Measurements from ENCODE around the gene MED16. TPM values are rescaled to one million over a fixed set of nuclear protein-coding genes. Genes with fewer than 3 reads are reported as not detected.

The MED16 gene
- total RNA-seq, 1 experiment from 2014 or later = 83.1 TPM

DNA sequence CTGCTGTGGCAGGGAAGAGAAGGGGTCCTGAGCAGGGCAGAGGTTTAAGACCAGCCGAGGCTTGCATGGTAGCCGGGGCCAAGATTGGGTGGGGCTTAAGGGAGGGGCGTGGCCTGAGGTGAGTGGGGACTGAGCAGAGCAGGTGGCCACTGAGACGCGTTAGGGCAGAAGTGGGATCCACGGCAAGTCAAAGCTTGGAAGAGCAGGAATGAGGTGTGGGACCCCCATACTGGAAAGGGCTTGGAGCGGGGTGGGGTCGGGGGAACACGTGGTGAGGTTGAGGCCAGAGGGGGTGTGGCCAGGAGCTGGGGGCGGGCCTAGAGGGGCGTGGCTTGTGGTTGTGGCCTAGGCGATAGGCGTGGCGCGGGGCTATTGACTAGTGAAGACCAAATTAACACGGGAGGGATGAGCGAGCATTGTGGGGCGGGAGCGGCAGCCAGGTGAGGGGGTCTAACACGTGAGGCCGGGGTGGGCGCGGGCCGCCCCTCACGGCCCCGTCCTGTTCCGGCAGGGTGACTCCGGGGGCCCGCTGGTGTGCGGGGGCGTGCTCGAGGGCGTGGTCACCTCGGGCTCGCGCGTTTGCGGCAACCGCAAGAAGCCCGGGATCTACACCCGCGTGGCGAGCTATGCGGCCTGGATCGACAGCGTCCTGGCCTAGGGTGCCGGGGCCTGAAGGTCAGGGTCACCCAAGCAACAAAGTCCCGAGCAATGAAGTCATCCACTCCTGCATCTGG lies 30.2 kb downstream of the MED16 start:
- H3K27me3 Mint-ChIP-seq (ENCODE audit: low read depth) = peaks cover 38% of the 10 kb centered on the region
- H4K8ac ChIP-seq (replicated peaks; ENCODE audit: insufficient read length, low read depth, low read length) = no peak overlapping the region
- H3K18ac ChIP-seq (ENCODE audit: insufficient read length, low read depth, low read length) = no peak overlapping the region
- no peak overlapping the region for H2AFZ ChIP-seq (ENCODE audit: low read length)
- H2AK5ac ChIP-seq (ENCODE audit: insufficient read length, low read length) = no peak overlapping the region
- H3K27ac ChIP-seq (ENCODE audit: insufficient read length, low read depth, low read length) = no peak overlapping the region
- no CpG with 5 or more reads among the region's 48 CpGs for WGBS (ENCODE audit: extremely low coverage, insufficient read length, low lambda C conversion rate)
- no peaks in the 10 kb centered on the region for H3K4me1 ChIP-seq (ENCODE audit: insufficient read depth, low read length)
- H3K9me3 Mint-ChIP-seq = peaks cover 0 to 2% of the 10 kb centered on the region in 2 experiments; a peak in 1 of 5 replicates
- peaks cover 8 to 18% of the 10 kb centered on the region in 2 experiments for H3K4me1 Mint-ChIP-seq
- H3K4ac ChIP-seq (ENCODE audit: low read depth, low read length) = no peak overlapping the region
- peak; percentile 92 for DNase-seq
- no peak overlapping the region for H3K56ac ChIP-seq (ENCODE audit: insufficient read length, low read depth, low read length)
- H3K79me2 ChIP-seq (ENCODE audit: insufficient read depth, low read length) = no peaks in the 10 kb centered on the region
- no peaks in the 10 kb centered on the region for H4K20me1 ChIP-seq (ENCODE audit: control insufficient read depth, insufficient read depth, insufficient read length)
- H3K79me1 ChIP-seq (ENCODE audit: insufficient read depth, low read depth, low read length, poor library complexity, severe bottlenecking) = no peaks in the 10 kb centered on the region
- peaks cover 3% of the 10 kb centered on the region for H3K23me2 ChIP-seq (ENCODE audit: insufficient read length, low read depth, low read length, poor library complexity, severe bottlenecking)
- no peak overlapping the region for H3K9ac ChIP-seq (ENCODE audit: extremely low read depth, insufficient read length, low read length)
- H3K36me3 Mint-ChIP-seq (ENCODE audit: insufficient read depth in 1 of 3, low read depth in 3 of 3) = peaks cover 4 to 12% (median 9%) of the 10 kb centered on the region in 3 experiments
- no peak overlapping the region for H3K14ac ChIP-seq (ENCODE audit: insufficient read depth, low read length)
- H4K91ac ChIP-seq (ENCODE audit: insufficient read length, low read depth, low read length) = no peak overlapping the region
- no peak overlapping the region for H4K5ac ChIP-seq (ENCODE audit: insufficient read length, low read depth, low read length)
- H3K4me3 Mint-ChIP-seq = peak overlapping the region; percentile 30 to 83
- no peak overlapping the region for H3T11ph ChIP-seq (ENCODE audit: low read length)
- H2BK12ac ChIP-seq (ENCODE audit: insufficient read length, low read depth, low read length) = no peak overlapping the region
- H3K27ac Mint-ChIP-seq = peak overlapping the region in 2 of 3 experiments; percentile 90 to 93; a peak in 5 of 7 replicates
- TF ChIP-seq CTCF (conservative IDR thresholded peaks at IDR 0.05) = no peak
- H2BK120ac ChIP-seq (ENCODE audit: low read depth, low read length, poor library complexity, severe bottlenecking) = no peak overlapping the region
- H3K4me2 ChIP-seq (ENCODE audit: insufficient read depth, insufficient read length, low read length) = peak overlapping the region; percentile 16
- H3K23ac ChIP-seq (ENCODE audit: insufficient read length, low read depth, low read length) = no peak overlapping the region
- no peak overlapping the region for H2BK15ac ChIP-seq (ENCODE audit: low read depth, low read length)
- no peak overlapping the region for H2BK5ac ChIP-seq (ENCODE audit: insufficient read length, low read length)
- no peaks in the 10 kb centered on the region for H3K9me3 ChIP-seq (ENCODE audit: control insufficient read depth, low read depth, low read length)
- H2BK20ac ChIP-seq (ENCODE audit: low read depth, low read length, poor library complexity, severe bottlenecking) = no peak overlapping the region
- peaks cover 3% of the 10 kb centered on the region; the same call in 1 of the 2 replicates for H3K27me3 ChIP-seq (ENCODE audit: insufficient read depth, low read length)

All from H9 (cell line).